Uterus (tissue), 4 donors: Measurements from ENCODE around the gene C17orf50. TPM values are rescaled to one million over a fixed set of nuclear protein-coding genes. Genes with fewer than 3 reads are reported as not detected.
A peak's percentile ranks its signal among the peaks of the same experiment; 100 is the strongest.

ENCODE experiments used
- DNase-seq, 2 donors: peaks; one replicate each; pipeline ENCODE4 v3.0.0-alpha.2; 2019 to 2020
- H3K27ac ChIP-seq, 2 donors: fragments of 200-600 bp; sonication (generic); 1 replicate in 1 of 2; 2 replicates in 1 of 2; pipeline ENCODE4 v1.5.1; 2016 to 2018
- H3K27me3 ChIP-seq, 2 donors: fragments of 200-600 bp; sonication (generic); one replicate each; pipeline ENCODE4 v1.5.1; 2018 to 2019; ENCODE audit warnings: control low read depth in 1 of 2
- H3K36me3 ChIP-seq, 2 donors: fragments of 200-600 bp; sonication (generic); one replicate each; pipeline ENCODE4 v1.5.1; 2019; ENCODE audit warnings: control low read depth in 1 of 2
- H3K4me1 ChIP-seq, 2 donors: fragments of 200-600 bp; sonication (generic); one replicate each; pipeline ENCODE4 v1.5.1; 2018 to 2019; ENCODE audit warnings: control low read depth in 1 of 2
- H3K4me3 ChIP-seq, 2 donors: fragments of 200-600 bp; sonication (generic); 1 replicate in 1 of 2; 2 replicates in 1 of 2; pipeline ENCODE4 v1.5.1; 2018 to 2019; ENCODE audit warnings: mild to moderate bottlenecking in 1 of 2
- H3K9me3 ChIP-seq, 2 donors: fragments of 200-600 bp; sonication (generic); one replicate each; pipeline ENCODE4 v1.5.1; 2019; ENCODE audit warnings: control low read depth in 1 of 2
- CTCF ChIP-seq, 4 experiments: fragments of 200-600 bp in 2 of 4; fragments of 450-650 bp in 2 of 4; sonication (generic) in 2 of 4; IDR thresholded peaks; one replicate each; pipeline ENCODE4 v1.5.1; 2016 to 2019; ENCODE audit warnings: antibody characterized with exemption in 4 of 4, mild to moderate bottlenecking in 2 of 4, moderate library complexity in 1 of 4
- POLR2A ChIP-seq, 2 donors: fragments of 450-650 bp; IDR thresholded peaks; one replicate each; pipeline ENCODE4 v1.6.1; 2016; ENCODE audit warnings: antibody characterized with exemption in 2 of 2, mild to moderate bottlenecking in 1 of 2, moderate library complexity in 1 of 2
- intact Hi-C: fragments of 100-400 bp; cut with DNase I; formaldehyde crosslinking; loops from one replicate; pipeline ENCODE4 v1.15.1; 2023; ENCODE audit warnings: low total_unique reads
- total RNA-seq, 4 donors: library from RNA; depleted of rRNA in 3 of 4; stranded (reverse); fragments of >200 nt in 3 of 4; gene quantifications; one replicate each; pipeline versions ENCODE4 v1.1.0 to v1.2.4, GENCODE V29; 2014 to 2023
- donor health status: DM: yes; HTN: yes; CAD: no.

Gene C17orf50
- total RNA-seq, 4 donors from 2014 or later: not detected

GRCh38 chr17:35743626-35744328 lies 16.9 kb upstream of the C17orf50 start:
- DNase-seq: no peak
- Histone ChIP-seq H3K27me3 (peaks cover 3 to 15% of the 10 kb centered on the region in 2 donors), H3K9me3 (no peaks in the 10 kb centered on the region), H3K36me3 (no peaks in the 10 kb centered on the region), H3K27ac (no peak overlapping the region), H3K4me3 (no peak overlapping the region), H3K4me1 (peaks cover 0 to 5% of the 10 kb centered on the region in 2 donors)
- intact Hi-C loops: no loop called here
- no peak for TF ChIP-seq CTCF (IDR thresholded peaks at IDR 0.05)
- TF ChIP-seq POLR2A (IDR thresholded peaks at IDR 0.05): no peak

- TF ChIP-seq POLR2A (IDR thresholded peaks at IDR 0.05): no peak
- TF ChIP-seq CTCF (IDR thresholded peaks at IDR 0.05): no peak
- DNase-seq: no peak
- H3K4me3 ChIP-seq: no peak overlapping the region
- peaks cover 3 to 24% of the 10 kb centered on the region in 2 donors for H3K27me3 ChIP-seq
- intact Hi-C loops: loop anchor here (5.0 kb wide), 1 partner anchor 133 kb away; no protein-coding TSS in a partner anchor
- peaks cover 0 to 5% of the 10 kb centered on the region in 2 donors for H3K4me1 ChIP-seq
- no peaks in the 10 kb centered on the region for H3K36me3 ChIP-seq
- no peaks in the 10 kb centered on the region for H3K9me3 ChIP-seq
- H3K27ac ChIP-seq: no peak overlapping the region
Measured at GRCh38 chr17:35744830-35745229, 15.9 kb upstream of the C17orf50 start.

DNA sequence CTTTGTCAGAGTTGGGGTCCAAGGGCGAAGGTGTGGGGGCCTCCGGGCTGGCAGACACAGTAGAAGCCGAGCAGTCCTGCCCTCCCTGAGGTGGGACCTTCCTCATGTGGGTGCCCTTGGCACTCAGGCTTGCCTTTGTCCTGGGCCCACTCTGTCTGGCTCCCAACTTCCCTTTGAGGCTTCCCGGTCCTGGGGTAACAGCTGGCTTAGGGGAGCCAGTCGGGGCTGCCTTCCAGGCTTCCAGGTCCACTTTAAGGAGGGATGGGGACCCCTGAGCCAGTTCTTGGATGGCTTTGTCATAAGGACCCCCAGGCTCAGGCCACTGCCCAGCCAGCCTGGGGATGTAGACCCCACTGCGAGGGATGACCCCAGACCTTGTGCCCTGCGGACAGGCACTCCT lies 15.4 kb upstream of the C17orf50 start:
- TF ChIP-seq CTCF (IDR thresholded peaks at IDR 0.05) (no peak), POLR2A (IDR thresholded peaks at IDR 0.05) (no peak)
- peaks cover 3 to 26% of the 10 kb centered on the region in 2 donors for H3K27me3 ChIP-seq
- H3K9me3 ChIP-seq: no peaks in the 10 kb centered on the region
- H3K4me3 ChIP-seq: no peak overlapping the region
- H3K4me1 ChIP-seq: peaks cover 0 to 5% of the 10 kb centered on the region in 2 donors
- intact Hi-C loops: loop anchor here (5.0 kb wide), 1 partner anchor 133 kb away; no protein-coding TSS in a partner anchor
- H3K27ac ChIP-seq: no peak overlapping the region
- no peaks in the 10 kb centered on the region for H3K36me3 ChIP-seq
- no peak for DNase-seq

DNA sequence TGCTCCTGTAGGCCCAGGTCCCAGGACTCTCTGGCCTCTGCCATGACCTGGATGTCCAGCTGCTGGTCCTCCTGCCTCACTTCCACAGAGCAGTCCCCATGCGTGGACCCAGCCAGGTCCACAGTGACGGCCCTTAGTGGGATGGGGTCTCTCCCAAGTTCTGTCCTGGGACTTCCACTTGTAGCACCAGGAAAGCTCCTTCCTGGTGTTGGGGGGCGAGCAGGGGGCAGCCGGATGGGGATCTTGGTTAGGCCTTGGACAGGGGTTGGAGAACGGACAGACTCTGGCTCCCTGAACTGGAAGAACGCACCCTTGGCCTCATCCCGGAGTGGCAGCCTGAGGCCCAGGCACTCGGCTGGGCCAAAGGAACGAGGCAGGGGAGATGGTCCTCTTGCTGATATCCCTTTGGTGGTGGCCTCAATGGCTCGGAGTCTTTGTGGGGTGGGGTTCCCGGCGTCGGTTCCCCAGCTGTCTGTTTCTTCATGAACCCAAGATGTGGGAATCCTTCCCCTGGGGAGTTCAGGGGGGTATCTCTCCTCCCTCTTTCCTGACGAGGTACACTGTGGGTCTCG lies 14.9 kb upstream of the C17orf50 start:
- Histone ChIP-seq H3K27ac (no peak overlapping the region), H3K4me3 (no peak overlapping the region), H3K36me3 (no peaks in the 10 kb centered on the region), H3K4me1 (peaks cover 0 to 5% of the 10 kb centered on the region in 2 donors), H3K9me3 (no peaks in the 10 kb centered on the region), H3K27me3 (peaks cover 3 to 26% of the 10 kb centered on the region in 2 donors)
- DNase-seq: no peak
- intact Hi-C loops: loop anchor here (5.0 kb wide), 1 partner anchor 134 kb away; no protein-coding TSS in a partner anchor
- TF ChIP-seq POLR2A (IDR thresholded peaks at IDR 0.05) (no peak), CTCF (IDR thresholded peaks at IDR 0.05) (no peak)

GRCh38 chr17:35747540-35748017 lies 13.1 kb upstream of the C17orf50 start:
- Histone ChIP-seq H3K9me3 (no peaks in the 10 kb centered on the region), H3K27ac (no peak overlapping the region), H3K36me3 (no peaks in the 10 kb centered on the region), H3K4me1 (peaks cover 0 to 4% of the 10 kb centered on the region in 2 donors), H3K4me3 (no peak overlapping the region), H3K27me3 (peaks cover 8 to 15% of the 10 kb centered on the region in 2 donors)
- TF ChIP-seq POLR2A (IDR thresholded peaks at IDR 0.05) (no peak), CTCF (IDR thresholded peaks at IDR 0.05) (peak; percentile 85 to 91 (median 87))
- intact Hi-C loops: loop anchor here (5.0 kb wide), 1 partner anchor 135 kb away; no protein-coding TSS in a partner anchor
- peak; percentile 73 to 74 for DNase-seq
